DMS79 treated with DMSO at 0.1 percent for 48 hours (cell line): ENCODE measurements around the gene EPB41L4A.
A peak's percentile ranks its signal among the peaks of the same experiment; 100 is the strongest.
"Not testable (repeated sequence)": the region's sequence is repeated elsewhere in the genome, so short reads cannot be mapped to it uniquely, and the experiment has no call there.

Experiments
- DNase-seq: peaks from one replicate; lab custom pipeline; 2025; lab: John Stamatoyannopoulos, UW

The EPB41L4A gene, protein sequence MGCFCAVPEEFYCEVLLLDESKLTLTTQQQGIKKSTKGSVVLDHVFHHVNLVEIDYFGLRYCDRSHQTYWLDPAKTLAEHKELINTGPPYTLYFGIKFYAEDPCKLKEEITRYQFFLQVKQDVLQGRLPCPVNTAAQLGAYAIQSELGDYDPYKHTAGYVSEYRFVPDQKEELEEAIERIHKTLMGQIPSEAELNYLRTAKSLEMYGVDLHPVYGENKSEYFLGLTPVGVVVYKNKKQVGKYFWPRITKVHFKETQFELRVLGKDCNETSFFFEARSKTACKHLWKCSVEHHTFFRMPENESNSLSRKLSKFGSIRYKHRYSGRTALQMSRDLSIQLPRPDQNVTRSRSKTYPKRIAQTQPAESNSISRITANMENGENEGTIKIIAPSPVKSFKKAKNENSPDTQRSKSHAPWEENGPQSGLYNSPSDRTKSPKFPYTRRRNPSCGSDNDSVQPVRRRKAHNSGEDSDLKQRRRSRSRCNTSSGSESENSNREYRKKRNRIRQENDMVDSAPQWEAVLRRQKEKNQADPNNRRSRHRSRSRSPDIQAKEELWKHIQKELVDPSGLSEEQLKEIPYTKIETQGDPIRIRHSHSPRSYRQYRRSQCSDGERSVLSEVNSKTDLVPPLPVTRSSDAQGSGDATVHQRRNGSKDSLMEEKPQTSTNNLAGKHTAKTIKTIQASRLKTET

DNA sequence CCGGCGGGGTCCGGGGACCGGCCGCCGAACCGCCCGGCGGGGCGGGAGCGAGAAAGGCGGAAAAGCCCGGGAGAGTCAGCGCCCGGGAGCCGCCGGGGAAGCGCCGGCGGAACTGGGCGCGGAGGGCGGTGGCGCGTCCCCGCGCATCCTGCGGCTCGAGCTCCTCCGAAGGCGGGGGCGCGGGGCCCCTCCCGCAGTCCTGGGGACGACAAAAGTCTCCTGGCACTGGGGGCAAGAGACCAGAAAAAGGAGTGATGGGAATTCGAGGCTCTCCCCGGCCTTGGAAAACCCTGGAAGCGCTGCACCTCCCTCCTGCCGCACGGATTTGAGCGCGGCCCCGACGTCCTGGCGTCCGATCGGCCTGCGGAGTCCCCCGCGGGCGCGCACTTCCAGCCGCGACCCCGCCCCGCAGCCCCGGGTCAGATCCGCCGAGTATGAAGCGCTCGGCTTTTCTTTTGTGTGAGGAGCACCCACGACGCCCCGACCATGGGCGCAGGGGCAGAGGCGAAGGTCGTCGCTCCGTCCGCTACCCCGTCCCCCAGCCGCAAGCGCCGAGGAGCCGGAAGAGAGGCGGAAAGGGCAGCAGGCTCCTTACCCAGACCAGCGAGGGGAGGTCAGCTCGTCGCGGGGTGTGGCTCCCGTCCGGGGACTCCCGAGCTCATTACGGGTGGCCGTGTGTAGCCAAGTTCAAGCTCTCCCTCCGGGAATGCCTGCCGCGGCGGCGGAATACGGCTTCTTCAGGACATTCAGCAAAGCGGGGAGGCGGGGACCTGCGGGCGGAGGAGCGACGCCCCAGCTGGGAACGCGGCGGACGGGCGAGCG lies at the start of gene EPB41L4A:
TSS of gene EPB41L4A (minus strand) at position 114 of the 822 bp plus-strand sequence. CDS start 238 bp downstream, outside the sequence.
- DNase-seq: peak; percentile 40

DNA sequence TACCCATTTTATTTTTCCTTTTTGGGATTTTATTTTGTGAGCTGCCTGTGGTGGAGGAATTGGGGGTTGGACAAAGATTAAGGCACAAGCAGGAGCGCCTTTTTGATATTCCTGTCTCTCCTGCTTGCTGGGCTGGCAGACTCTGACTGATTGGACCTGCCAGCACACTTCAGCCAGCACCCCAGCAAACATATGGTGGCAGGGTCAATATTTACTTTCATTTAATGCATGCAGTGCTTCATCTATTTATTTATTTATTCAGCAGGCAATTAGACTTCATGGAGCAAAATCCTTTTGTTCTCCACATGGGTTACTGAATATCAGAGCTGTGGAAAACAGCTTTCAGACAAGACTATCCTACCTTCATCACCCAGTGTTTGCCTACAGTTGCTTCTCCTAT lies 48.4 kb upstream of the EPB41L4A start:
- peak; percentile 57 for DNase-seq

DNA sequence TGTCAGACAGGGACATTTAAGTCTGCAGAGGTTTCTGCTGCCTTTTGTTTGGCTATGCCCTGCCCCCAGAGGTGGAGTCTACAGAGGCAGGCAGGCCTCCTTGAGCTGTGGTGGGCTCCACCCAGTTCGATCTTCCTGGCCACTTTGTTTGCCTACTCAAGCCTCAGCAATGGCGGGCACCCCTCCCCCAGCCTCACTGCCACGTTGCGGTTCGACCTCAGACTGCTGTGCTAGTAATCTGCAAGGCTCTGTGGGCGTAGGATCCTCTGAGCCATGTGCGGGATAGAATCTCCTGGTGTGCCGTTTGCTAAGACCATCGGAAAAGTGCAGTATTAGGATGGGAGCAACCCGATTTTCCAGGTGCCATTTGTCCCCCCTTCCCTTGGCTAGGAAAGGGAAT lies 47.2 kb upstream of the EPB41L4A start:
- DNase-seq: not testable (repeated sequence)

DNA sequence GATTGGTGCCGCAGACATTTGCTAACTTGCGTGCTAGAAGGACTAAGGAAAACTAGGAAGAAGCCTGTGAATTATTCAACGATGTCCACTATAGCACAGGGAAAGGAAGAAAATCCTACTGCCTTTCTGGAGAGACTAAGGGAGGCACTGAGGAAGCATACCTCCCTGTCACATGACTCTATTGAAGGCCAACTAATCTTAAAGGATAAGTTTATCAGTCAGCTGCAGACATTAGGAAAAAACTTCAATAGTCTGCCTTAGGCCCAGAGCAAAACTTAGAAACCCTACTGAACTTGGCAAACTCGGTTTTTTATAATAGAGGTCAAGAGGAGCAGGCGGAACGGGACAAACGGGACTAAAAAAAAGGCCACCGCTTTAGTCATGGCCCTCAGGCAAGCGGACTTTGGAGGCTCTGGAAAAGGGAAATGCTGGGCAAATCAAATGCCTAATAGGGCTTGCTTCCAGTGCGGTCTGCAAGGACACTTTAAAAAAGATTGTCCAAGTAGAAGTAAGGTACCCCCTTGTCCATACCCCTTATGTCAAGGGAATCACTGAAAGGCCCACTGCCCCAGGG lies 28.2 kb upstream of the EPB41L4A start:
- DNase-seq: not testable (repeated sequence)

DNA sequence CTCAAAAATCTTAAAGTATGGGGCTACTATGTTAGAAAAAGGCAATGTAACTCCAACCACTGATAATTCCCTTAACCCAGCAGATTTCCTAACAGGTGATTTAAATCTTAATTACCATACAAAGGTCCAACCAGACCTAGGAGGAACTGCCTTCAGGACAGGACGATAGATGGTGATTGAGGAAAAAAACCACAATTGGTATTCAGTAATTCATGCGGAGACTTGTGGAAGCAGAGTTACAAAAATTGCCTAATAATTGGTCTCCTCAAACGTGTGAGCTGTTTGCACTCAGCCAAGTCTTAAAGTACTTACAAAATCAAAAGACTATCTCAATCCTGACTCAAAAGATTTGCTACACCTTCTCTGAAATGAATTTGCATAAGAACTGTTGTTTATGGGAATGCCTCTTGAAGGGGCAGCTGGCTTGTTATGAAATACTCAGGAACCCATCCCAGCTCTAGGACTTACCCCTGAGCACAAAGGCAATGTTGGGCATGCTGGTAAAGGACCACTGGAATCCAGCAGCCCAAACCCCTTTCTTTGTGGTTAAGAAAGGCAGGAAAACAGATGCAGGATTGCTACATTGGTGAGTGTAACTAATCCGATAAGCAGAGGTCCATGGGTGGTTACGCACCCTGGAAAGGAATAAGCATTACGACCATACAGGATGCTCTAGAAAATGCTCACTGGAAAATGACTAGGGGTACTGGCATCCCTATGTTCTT lies 26.7 kb upstream of the EPB41L4A start:
- DNase-seq: no peak

DNA sequence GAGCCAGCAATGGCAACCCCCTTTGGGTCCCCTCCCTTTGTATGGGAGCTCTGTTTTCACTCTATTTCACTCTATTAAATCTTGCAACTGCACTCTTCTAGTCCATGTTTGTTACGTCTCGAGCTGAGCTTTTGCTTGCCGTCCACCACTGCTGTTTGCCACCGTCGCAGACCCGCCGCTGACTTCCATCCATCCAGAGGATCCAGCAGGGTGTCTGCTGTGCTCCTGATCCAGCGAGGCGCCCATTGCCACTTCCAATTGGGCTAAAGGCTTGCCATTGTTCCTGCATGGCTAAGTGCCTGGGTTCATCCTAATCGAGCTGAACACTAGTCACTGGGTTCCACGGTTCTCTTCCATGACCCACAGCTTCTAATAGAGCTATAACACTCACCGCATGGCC lies 24.9 kb upstream of the EPB41L4A start:
- not testable (repeated sequence) for DNase-seq

DNA sequence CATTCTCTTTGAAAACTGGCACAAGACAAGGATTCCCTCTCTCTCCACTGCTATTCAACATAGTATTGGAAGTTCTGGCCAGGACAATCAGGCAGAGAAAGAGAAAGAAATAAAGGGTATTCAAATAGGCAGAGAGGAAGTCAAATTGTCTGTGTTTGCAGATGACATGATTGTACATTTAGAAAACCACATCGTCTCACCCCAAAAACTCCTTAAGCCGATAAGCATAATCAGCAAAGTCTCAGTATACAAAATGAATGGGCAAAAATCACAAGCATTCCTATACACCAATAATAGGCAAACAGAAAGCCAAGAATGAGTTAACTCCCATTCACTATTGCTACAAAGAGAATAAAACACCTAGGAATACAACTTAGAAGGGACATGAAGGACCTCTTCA lies 21.0 kb upstream of the EPB41L4A start:
- no peak for DNase-seq

DNA sequence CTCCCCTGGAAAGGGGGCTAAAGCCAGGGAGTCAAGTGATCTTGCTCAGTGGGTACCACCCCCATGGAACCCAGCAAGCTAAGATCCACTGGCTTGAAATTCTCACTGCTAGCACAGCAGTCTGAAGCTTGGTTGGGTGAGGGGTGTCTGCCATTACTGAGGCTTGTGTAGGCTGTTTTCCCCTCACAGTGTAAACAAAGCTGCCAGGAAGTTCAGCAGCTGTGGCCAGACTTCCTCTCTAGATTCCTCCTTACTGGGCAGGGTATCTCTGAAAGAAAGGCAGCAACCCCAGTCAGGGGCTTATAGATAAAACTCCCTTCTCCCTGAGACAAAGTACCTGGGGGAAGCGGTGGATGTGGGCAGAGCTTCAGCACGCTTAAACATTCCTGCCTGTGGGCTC lies 17.1 kb upstream of the EPB41L4A start:
- no peak for DNase-seq

DNA sequence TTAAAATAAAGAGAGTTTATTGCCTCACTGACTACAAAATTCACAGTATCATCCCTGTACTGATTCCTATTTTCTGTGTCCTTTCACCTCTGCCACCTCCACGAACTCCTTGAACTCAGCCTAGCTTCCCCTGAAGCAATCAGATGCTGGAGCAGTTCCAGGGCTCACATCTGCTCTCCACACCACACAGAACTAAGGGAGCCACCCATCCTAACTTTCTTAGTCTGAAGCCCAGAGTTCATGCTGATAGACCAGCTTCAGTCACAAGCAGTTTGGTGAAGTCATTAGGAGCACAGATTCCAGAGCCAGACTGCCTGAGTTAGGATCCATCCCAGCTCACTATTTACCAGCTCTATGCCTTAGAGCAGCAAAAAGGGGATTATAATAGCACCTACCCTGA lies 15.6 kb upstream of the EPB41L4A start:
- DNase-seq: peak; percentile 4

DNA sequence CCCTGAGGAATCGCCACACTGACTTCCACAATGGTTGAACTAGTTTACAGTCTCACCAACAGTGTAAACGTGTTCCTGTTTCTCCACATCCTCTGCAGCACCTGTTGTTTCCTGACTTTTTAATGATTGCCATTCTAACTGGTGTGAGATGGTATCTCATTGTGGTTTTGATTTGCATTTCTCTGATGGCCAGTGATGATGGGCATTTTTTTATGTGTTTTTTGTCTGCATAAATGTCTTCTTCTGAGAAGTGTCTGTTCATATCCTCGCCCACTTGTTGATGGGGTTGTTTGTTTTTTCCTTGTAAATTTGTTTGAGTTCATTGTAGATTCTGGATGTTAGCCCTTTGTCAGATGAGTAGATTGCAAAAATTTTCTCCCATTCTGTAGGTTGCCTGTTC lies 7.1 kb upstream of the EPB41L4A start:
- DNase-seq: not testable (repeated sequence)

DNA sequence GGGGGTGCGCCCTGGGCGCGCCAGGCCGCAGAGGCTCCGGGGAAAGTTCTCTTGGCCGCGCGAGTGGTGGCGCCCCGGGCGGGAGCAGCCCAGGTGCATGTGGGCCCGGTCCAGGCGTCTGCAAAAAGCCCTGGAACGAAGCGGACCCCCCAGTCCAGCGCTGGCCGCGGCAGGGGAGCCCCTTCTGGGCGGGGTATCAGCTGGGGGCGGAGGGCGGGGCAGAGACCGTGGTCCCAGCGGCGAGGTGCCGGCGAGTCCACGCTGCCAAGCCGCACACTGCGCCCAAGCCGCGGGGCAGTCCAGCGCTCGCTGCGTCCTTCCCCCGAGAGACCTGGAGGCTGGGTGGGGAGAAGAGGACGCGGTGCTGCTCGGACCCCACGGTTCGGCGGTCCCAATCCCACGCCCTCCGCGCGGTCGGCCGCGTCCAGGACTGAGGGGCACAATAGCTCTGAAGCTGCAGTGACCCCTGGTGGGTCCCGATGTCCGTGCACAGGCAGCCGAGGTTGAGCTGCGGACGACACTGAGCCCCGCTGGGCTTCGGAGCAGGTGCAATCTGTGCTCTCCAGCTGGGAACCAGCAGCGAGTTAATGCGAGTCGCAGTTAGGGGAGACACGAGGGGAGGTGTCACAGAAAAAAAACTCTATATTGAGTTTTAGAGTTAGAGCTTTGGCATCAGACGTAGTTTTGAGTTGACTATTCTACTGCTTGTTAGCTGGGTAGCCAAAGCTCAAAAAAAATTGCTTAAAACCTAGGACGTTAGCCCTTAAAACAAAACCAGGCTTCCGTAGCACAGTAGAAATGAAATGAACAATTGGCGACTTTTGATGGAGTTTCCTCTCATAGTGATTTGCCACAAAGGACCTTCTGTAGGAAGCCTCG lies 1.1 kb upstream of the EPB41L4A start:
- peak; percentile 55 for DNase-seq

DNA sequence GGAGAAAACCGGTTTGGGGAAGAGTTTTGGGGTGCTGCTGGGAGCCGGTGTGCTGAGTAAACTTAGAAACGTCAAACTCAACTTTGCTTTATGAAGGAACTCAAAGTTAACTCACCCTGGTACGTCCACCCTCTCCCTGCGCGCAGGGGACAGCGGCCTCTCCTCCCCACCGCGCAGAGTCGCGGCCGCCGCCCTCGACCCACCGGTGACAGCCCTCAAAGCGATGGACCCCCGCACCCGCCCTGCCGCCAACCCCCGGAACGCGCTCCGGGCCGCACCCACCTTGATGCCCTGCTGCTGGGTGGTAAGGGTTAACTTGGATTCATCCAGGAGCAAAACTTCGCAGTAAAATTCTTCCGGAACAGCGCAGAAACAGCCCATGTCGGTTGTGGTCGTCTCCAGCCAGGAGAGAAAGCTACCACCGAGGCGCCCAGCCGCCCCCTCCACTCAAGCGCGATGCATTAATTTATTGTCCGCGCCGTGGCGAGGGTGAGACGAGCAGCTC lies 366 bp downstream of the EPB41L4A start:
- DNase-seq: peak; percentile 37

DNA sequence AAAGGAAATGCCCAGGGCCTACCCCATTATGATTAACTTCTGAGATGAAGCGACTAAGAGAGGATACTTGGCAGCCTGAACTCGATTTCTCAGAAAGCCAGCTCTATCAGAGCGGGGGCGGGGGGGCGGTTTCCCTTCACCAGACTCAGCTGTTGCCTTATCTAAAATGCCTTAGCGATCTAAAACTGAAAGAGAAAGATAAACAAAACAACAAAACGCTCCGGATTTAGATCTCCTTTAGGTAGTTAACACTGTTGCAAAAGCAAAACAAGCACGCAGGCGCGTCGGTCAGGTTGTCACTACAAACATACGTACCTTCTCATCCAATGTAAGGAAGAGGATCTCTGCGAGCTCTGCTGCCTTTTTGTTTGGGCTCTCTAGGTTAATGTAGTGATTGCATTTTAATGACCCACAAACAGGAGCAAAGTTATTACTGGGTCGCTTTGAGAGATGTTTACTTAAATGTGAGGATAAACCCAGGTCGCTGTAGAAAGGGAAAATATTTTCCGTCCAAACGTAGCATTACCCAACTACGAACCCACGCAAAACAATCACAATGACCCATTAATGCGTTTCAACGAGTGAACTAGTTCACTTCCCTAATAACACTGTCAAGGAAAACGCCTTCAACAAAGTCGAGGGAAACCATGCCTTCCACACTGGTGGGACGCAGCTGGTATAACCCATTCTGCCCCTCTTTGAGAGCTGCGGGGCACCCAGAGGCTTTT lies 982 bp downstream of the EPB41L4A start:
- peak; percentile 57 for DNase-seq

DNA sequence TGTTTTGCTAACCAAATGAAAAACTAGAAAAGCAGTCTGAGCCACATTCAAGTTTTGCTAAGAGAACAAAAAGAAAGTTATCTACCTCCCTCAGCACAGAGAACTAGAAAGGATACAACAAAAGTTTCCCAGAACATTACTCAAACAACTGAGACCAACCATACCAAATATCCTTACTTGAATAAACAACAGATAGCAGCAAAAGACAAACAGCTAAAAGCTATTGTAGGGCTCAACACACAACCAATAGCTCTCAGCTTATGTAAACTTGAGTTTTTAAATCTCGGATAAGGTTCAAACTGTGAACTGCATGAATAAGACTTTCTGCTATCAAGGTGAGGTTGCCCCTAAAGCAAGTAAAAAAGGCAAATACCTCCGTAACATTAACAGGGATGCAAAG lies 3.5 kb downstream of the EPB41L4A start:
- DNase-seq: no peak

DNA sequence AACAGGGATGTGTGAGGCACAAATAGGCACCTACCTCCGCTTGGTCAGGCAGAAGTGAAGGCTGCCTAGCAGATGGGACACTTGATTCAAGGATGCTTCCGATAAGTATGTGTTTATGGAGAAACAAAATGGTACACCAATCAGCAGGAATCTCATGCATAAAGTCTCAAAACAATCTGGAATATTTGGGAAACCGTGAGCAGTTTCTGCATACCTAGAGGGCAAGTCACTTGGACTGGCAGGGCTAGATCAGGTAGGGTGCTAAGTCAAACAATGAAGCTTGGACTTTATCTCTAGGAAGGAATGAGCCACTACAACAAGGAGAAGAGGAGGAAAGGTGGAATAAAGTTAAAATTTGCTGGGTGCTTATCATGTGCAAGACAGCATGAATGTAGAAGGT lies 5.5 kb downstream of the EPB41L4A start:
- DNase-seq: no peak

DNA sequence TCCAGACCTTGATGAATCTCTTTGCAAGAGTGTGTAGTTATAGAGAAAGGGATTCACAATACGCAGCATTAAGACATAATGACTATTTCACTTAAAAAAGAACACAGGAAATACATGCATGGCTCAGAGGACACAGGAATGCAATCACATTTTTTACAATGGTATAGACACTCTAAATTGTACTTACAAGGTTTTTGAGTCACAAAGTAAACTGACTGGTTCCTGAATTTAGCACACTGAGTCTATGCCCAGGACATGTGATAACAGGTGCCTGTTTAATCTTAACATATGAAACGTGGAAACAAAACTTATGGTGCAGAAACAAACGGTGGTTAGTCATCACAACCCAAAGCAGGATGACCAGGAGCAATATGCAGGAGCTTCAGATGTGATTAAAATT lies 6.7 kb downstream of the EPB41L4A start:
- DNase-seq: no peak

DNA sequence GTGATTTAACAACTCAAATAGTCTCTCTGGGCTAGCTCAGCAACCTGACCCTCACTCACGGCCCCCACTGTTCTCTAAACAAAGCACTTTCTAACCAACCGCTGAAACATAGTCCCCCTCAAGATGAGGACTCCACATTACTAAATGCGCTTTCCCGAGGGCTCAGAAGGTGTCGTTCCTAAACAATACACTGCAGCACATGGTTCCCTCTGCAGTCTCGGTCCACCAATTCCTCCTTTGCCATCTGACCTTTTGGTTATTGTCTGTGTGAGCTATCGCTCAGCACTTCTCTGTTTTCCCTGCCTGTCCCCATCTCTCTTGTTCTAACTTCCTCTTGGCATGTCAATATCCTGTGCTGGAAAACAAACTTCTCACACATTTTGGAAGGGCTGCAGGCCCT lies 7.2 kb downstream of the EPB41L4A start:
- DNase-seq: no peak

DNA sequence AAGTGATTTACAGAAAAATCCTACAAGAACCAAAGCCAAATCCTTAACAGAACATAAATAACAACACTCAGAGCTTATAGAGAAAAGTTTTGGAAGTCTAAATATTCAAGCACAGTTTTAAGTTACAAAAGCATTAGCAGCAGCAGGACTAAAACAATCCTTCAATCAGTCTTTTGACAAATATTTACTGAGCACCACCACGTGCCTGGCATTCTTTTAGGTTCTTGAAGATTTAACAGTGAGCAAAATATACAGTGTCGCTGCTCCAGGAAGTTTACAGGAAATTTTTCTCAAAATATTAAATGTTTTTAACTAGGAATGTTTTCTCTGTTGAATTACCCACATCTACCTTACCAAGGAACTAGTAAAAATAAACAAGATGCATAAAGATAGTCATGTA lies 11.4 kb downstream of the EPB41L4A start:
- DNase-seq: no peak

DNA sequence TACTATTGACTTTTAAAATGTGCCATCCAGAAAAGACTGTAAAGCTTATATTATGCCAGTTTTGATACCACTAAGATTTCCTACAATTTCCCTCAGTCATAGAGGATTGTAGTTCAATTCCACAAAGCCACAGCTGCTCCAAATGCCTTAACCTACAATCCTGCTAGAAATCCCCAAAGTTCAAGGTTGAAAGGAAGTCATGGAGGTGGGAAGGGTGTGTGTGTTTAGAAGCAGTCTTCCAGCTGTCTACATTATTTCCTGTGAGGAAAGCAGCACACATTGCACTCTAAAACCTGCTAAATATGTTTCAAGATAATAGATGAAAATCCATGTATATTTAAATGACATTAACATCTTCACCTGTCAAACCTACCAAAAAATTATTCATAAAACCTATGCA lies 11.8 kb downstream of the EPB41L4A start:
- no peak for DNase-seq

DNA sequence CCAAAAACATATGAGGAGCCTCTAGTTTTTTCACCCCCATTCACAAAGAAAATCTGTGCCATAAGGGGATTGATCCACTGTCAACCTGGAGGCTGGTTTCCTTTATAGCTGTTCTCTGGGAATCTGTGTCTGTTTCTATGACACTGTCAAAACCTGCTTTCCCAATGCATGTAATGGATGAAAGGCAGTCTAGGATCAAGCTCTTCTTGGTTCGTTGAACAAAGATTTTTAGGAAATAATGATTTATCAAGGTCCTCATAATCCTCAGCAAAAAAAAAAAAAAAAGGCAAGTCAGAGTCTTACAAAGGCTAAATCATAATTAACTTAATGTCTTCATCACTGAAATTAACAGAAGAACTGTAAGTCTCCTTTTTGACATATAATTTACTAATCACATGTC lies 16.0 kb downstream of the EPB41L4A start:
- no peak for DNase-seq
